GM12878 (cell line): ENCODE results near the gene RIMBP2. TPM values are rescaled to one million over a fixed set of nuclear protein-coding genes. Genes with fewer than 3 reads are reported as not detected.

ENCODE experiments used
- ATAC-seq: fragments of 200-7000 bp; cut with Tn5 transposase; 3 replicates; pipeline ENCODE4 v1.9.1; 2020; ENCODE audit warnings: mild to moderate bottlenecking, moderate library complexity
- BruUV-seq: library from RNA; stranded (reverse); fragments of 400-500 nt; replicated peaks from 2 replicates; lab custom pipeline; 2021; lab: Mats Ljungman, UMichigan
- CTCF ChIA-PET: fragments of 300-600 bp; sonication (Branson Sonifier 250); formaldehyde crosslinking; extraction: SDS; loops from one replicate; lab custom pipeline; 2021; ENCODE audit warnings: inconsistent platforms; lab: Yijun Ruan, JAX
- POLR2A ChIA-PET: fragments of 350-600 bp; formaldehyde crosslinking; extraction: SDS; loops from one replicate; lab custom pipeline; 2021; ENCODE audit warnings: inconsistent platforms; lab: Charles Lee
- RAD21 ChIA-PET: fragments of 300-600 bp; sonication (Branson Sonifier 250); formaldehyde crosslinking; loops from one replicate; lab custom pipeline; 2023; ENCODE audit warnings: antibody characterized with exemption; ENCODE audit not compliant: unreplicated experiment; lab: Charles Lee
- SMC1A ChIA-PET: fragments of 300-600 bp; sonication (Branson Sonifier 250); formaldehyde crosslinking; loops from one replicate; lab custom pipeline; 2023; ENCODE audit not compliant: unreplicated experiment, uncharacterized antibody; lab: Charles Lee
- DNase-seq: peaks from one replicate; pipeline ENCODE4 v3.0.0-alpha.2; 2011; ENCODE audit warnings: low read depth, low spot score
- FAIRE-seq: peaks from 3 replicates; lab custom pipeline; 2011; peaks lifted over from hg19 to GRCh38; lab: Jason Lieb, UNC
- H2AFZ ChIP-seq: 2 replicates; pipeline ENCODE4 v1.6.0; 2011; ENCODE audit warnings: low read depth, low read length, control low read depth; ENCODE audit not compliant: control insufficient read depth
- H3K27ac ChIP-seq: 2 replicates; pipeline ENCODE4 v1.5.1; 2011; ENCODE audit warnings: control low read depth; ENCODE audit not compliant: control insufficient read depth, insufficient read depth
- H3K27me3 ChIP-seq, 2 experiments: replicated peaks in 1 of 2; 2 replicates each; pipeline versions ENCODE4 v1.6.0 to v1.6.1; 2011; ENCODE audit warnings: low read length in 1 of 2; ENCODE audit not compliant: control insufficient read depth in 2 of 2, insufficient read depth in 2 of 2
- H3K36me3 ChIP-seq, 2 experiments: 2 replicates each; pipeline ENCODE4 v1.5.1; 2011; ENCODE audit warnings: low read length in 1 of 2; ENCODE audit not compliant: control insufficient read depth in 2 of 2, insufficient read depth in 2 of 2
- H3K4me1 ChIP-seq: 2 replicates; pipeline ENCODE4 v1.6.1; 2011; ENCODE audit warnings: mild to moderate bottlenecking, low read length, moderate library complexity, mixed read lengths; ENCODE audit not compliant: control insufficient read depth, insufficient read depth
- H3K4me2 ChIP-seq: 2 replicates; pipeline ENCODE4 v1.6.0; 2011; ENCODE audit warnings: control low read depth; ENCODE audit not compliant: control insufficient read depth, insufficient read depth
- H3K4me3 ChIP-seq: fragments of 200-600 bp; sonication (generic); 2 replicates; pipeline ENCODE4 v1.5.1; 2016
- H3K79me2 ChIP-seq: 2 replicates; pipeline ENCODE4 v1.6.0; 2011; ENCODE audit warnings: low read length; ENCODE audit not compliant: control insufficient read depth, insufficient read depth
- H3K9ac ChIP-seq: 2 replicates; pipeline ENCODE4 v1.8.0; 2011; ENCODE audit warnings: low read length, control low read depth, mixed read lengths; ENCODE audit not compliant: control insufficient read depth, insufficient read depth
- H3K9me3 ChIP-seq: replicated peaks from 3 replicates; pipeline ENCODE4 v1.5.1; 2011; ENCODE audit warnings: mild to moderate bottlenecking, low read length; ENCODE audit not compliant: control insufficient read depth, insufficient read depth
- H4K20me1 ChIP-seq: 2 replicates; pipeline ENCODE4 v1.6.0; 2011; ENCODE audit not compliant: control insufficient read depth, insufficient read depth
- ASH2L ChIP-seq: fragments of 300-600, 200-600 bp; sonication (generic); IDR thresholded peaks from 2 replicates; pipeline ENCODE4 v1.6.1; 2017; ENCODE audit warnings: low read depth, mild to moderate bottlenecking, borderline replicate concordance
- BRCA1 ChIP-seq: IDR thresholded peaks from 2 replicates; pipeline ENCODE4 v1.6.1; 2011; ENCODE audit warnings: low read depth, low read length, improper control_type of control experiment
- CREB1 ChIP-seq: IDR thresholded peaks from 2 replicates; pipeline ENCODE4 v1.6.1; 2012; ENCODE audit warnings: low read depth, mild to moderate bottlenecking, inconsistent platforms
- ELK1 ChIP-seq: IDR thresholded peaks from 2 replicates; pipeline ENCODE4 v1.6.1; 2012; ENCODE audit warnings: low read depth, low read length, improper control_type of control experiment
- HDAC2 ChIP-seq: fragments of 200-600 bp; sonication (generic); IDR thresholded peaks from 2 replicates; pipeline ENCODE4 v1.6.1; 2017
- HDGF ChIP-seq: fragments of 450-650 bp; IDR thresholded peaks from 2 replicates; pipeline ENCODE4 v1.6.1; 2016; ENCODE audit warnings: antibody characterized with exemption
- HSF1 ChIP-seq: fragments of 150-350 bp; IDR thresholded peaks from 2 replicates; pipeline ENCODE4 v1.6.1; 2014; ENCODE audit warnings: mild to moderate bottlenecking, low read depth, low read length
- KLF5 ChIP-seq: fragments of 450-650 bp; IDR thresholded peaks from 2 replicates; pipeline ENCODE4 v1.6.1; 2014; ENCODE audit warnings: mild to moderate bottlenecking; ENCODE audit not compliant: partially characterized antibody
- NFYA ChIP-seq: IDR thresholded peaks from 2 replicates; pipeline ENCODE4 v1.6.1; 2011; ENCODE audit warnings: low read depth, mild to moderate bottlenecking, low read length, improper control_type of control experiment, borderline replicate concordance
- NRF1 ChIP-seq: conservative IDR thresholded peaks from 2 replicates; pipeline ENCODE4 v1.6.1; 2011; ENCODE audit warnings: mild to moderate bottlenecking, low read depth, low read length, improper control_type of control experiment
- PAX5 ChIP-seq: IDR thresholded peaks from 2 replicates; pipeline ENCODE4 v1.6.1; 2011; ENCODE audit warnings: low read depth, low read length, borderline replicate concordance
- POU2F2 ChIP-seq: IDR thresholded peaks from 3 replicates; pipeline ENCODE4 v1.6.1; 2011; ENCODE audit warnings: low read depth, mild to moderate bottlenecking, low read length, borderline replicate concordance
- SREBF1 ChIP-seq: IDR thresholded peaks from 2 replicates; pipeline ENCODE4 v1.6.1; 2012; ENCODE audit warnings: mild to moderate bottlenecking, low read length
- SRF ChIP-seq, 2 experiments: IDR thresholded peaks; 2 replicates each; pipeline ENCODE4 v1.6.1; 2011; ENCODE audit warnings: low read depth in 2 of 2, low read length in 2 of 2, mild to moderate bottlenecking in 1 of 2, moderate library complexity in 1 of 2
- STAT3 ChIP-seq: IDR thresholded peaks from 2 replicates; pipeline ENCODE4 v1.6.1; 2011; ENCODE audit warnings: low read depth, low read length, improper control_type of control experiment
- TAF1 ChIP-seq: IDR thresholded peaks from 2 replicates; pipeline ENCODE4 v1.6.1; 2011; ENCODE audit warnings: mild to moderate bottlenecking, low read depth, low read length, borderline replicate concordance
- TCF12 ChIP-seq: IDR thresholded peaks from 2 replicates; pipeline ENCODE4 v1.6.1; 2011; ENCODE audit warnings: low read depth, mild to moderate bottlenecking, low read length
- ZBED1 ChIP-seq: IDR thresholded peaks from 2 replicates; pipeline ENCODE4 v1.6.1; 2016; ENCODE audit warnings: borderline replicate concordance
- ZNF207 ChIP-seq: fragments of 450-650 bp; IDR thresholded peaks from 2 replicates; pipeline ENCODE4 v1.6.1; 2014; ENCODE audit warnings: antibody characterized with exemption, mild to moderate bottlenecking, borderline replicate concordance
- WGBS: methylation state at CpG from one replicate; pipeline ENCODE4 v1.1.6; 2016; ENCODE audit warnings: low lambda C conversion rate; ENCODE audit not compliant: insufficient replicate concordance, insufficient coverage; ENCODE audit errors: missing lambda C conversion rate; 5-methylcytosine and 5-hydroxymethylcytosine counted together
- in situ Hi-C: fragments of 300-500 bp; cut with MboI; formaldehyde crosslinking; loops from 9 replicates; pipeline ENCODE4 v1.14.3; 2018; ENCODE audit warnings: mixed read lengths
- intact Hi-C: fragments of 100-400 bp; cut with micrococcal nuclease; formaldehyde crosslinking; loops from one replicate; pipeline ENCODE4 v1.14.2; 2022; ENCODE audit not compliant: unreplicated experiment
- polyA plus RNA-seq, 11 experiments: library from polyadenylated mRNA; depleted of rRNA in 4 of 11; unstranded in 6 of 11; stranded (reverse) in 5 of 11; fragments of >200 nt; fragmentation: Nextera tagmentation in 4 of 11; fragmentation: Illumina TruSeq in 1 of 11; extraction: Ambion mirVana in 4 of 11; extraction: Trizol in 1 of 11; gene quantifications; 1 replicate in 1 of 11; 2 replicates in 10 of 11; pipeline versions ENCODE4 v1.2.1 to v1.2.3, GENCODE V29; 2011 to 2016; ENCODE audit warnings: inconsistent platforms in 2 of 11, missing spikeins in 2 of 11, low read depth in 1 of 11
- total RNA-seq, 4 experiments: library from RNA; depleted of rRNA in 3 of 4; stranded (reverse); fragments of >200 nt in 3 of 4; fragmentation: Illumina TruSeq in 1 of 4; extraction: Trizol in 1 of 4; gene quantifications; 2 replicates each; pipeline versions ENCODE4 v1.2.1 to v1.2.3, GENCODE V29; 2013 to 2021
- TF ChIP-seq, protein P1 (sequence below): fragments of 450-650 bp; IDR thresholded peaks from 2 replicates; pipeline ENCODE4 v1.6.1; 2016; ENCODE audit warnings: mild to moderate bottlenecking

The RIMBP2 gene
- total and polyA plus RNA-seq, 10 of the 15 experiments (the other 5 are each of a cell fraction or from before 2014, with no cell fraction given), result 0.04 to 2.9 (median 0.07) TPM; not detected in 1

DNA sequence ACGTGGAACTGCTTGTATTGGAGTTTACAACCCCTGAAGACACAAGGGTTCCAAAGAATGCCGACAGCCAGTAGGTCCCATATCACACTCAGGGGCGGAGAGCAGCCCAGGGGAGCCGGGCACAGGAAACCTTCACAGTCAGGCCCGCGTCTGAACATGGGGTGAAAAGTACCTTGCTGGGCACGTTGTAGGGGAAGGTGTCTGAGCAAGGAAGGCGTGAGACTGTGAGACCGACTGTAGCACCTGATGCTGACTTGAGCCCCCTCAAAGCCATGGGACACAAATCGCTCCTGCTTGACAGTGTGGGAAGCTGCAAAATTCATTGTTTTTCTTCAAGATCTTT is 14.7 kb downstream of the RIMBP2 start:
- Histone ChIP-seq H3K9me3 (no peaks in the 10 kb centered on the region; the same call in 2 of the 3 replicates), H3K9ac (no peak overlapping the region), H3K27ac (no peak overlapping the region), H3K4me1 (no peaks in the 10 kb centered on the region), H3K4me3 (no peak overlapping the region), H2AFZ (no peak overlapping the region), H4K20me1 (no peaks in the 10 kb centered on the region), H3K4me2 (no peak overlapping the region), H3K36me3 (no peaks in the 10 kb centered on the region), H3K79me2 (no peaks in the 10 kb centered on the region), H3K27me3 (no peaks in the 10 kb centered on the region)
- BruUV-seq, result no TSS peak
- CTCF ChIA-PET, result no interaction called here
- POLR2A ChIA-PET, result no interaction called here
- in situ Hi-C loops (no loop called here), intact Hi-C loops (no loop called here)
- FAIRE-seq (no peak), DNase-seq (no peak), ATAC-seq (no peak)
- SMC1A ChIA-PET, result no interaction called here
- RAD21 ChIA-PET, result no interaction called here
- 50% methylated on average over 10 of the region's 10 CpGs for WGBS
- TF ChIP-seq ZBED1 (no peak), TAF1 (no peak), KLF5 (no peak), PAX5 (no peak), TCF12 (no peak), ZNF207 (no peak), ASH2L (no peak), NFYA (no peak), NRF1 (no peak), SREBF1 (no peak), POU2F2 (no peak), SRF (IDR thresholded peaks at IDR 0.05; ENCODE audit: low read depth in 2 of 2, low read length in 2 of 2) (no peak), HDAC2 (no peak), HSF1 (no peak), HDGF (no peak), BRCA1 (no peak), ELK1 (no peak), STAT3 (no peak), CREB1 (no peak)
- TF ChIP-seq, protein P1, sequence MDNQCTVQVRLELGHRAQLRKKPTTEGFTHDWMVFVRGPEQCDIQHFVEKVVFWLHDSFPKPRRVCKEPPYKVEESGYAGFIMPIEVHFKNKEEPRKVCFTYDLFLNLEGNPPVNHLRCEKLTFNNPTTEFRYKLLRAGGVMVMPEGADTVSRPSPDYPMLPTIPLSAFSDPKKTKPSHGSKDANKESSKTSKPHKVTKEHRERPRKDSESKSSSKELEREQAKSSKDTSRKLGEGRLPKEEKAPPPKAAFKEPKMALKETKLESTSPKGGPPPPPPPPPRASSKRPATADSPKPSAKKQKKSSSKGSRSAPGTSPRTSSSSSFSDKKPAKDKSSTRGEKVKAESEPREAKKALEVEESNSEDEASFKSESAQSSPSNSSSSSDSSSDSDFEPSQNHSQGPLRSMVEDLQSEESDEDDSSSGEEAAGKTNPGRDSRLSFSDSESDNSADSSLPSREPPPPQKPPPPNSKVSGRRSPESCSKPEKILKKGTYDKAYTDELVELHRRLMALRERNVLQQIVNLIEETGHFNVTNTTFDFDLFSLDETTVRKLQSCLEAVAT, result no peak
- TF ChIP-seq, all 136 proteins: peak for 0
